HepG2 (cell line): Measurements from ENCODE around the gene FNDC3A. TPM values are rescaled to one million over a fixed set of nuclear protein-coding genes. Genes with fewer than 3 reads are reported as not detected.

ENCODE experiments used
- CEBPG ChIP-seq: IDR thresholded peaks from 2 replicates; pipeline ENCODE4 v1.6.1; 2016
- ELF1 ChIP-seq: sonication (generic); formaldehyde crosslinking; IDR thresholded peaks from 2 replicates; pipeline ENCODE4 v1.4.0; 2020; ENCODE audit warnings: missing genetic modification reagents
- FOSL2 ChIP-seq: sonication (generic); formaldehyde crosslinking; IDR thresholded peaks from 2 replicates; pipeline ENCODE4 v1.4.0; 2020; ENCODE audit warnings: missing genetic modification reagents
- FOXC1 ChIP-seq: sonication (generic); formaldehyde crosslinking; IDR thresholded peaks from 2 replicates; pipeline ENCODE4 v1.8.0; 2022; ENCODE audit warnings: mild to moderate bottlenecking, missing genetic modification reagents, borderline replicate concordance
- FOXP4 ChIP-seq: sonication (generic); formaldehyde crosslinking; IDR thresholded peaks from 2 replicates; pipeline ENCODE4 v1.4.0; 2020; ENCODE audit warnings: missing genetic modification reagents
- KLF16 ChIP-seq, 2 experiments: sonication (generic) in 1 of 2; formaldehyde crosslinking in 1 of 2; IDR thresholded peaks; 2 replicates each; pipeline versions ENCODE4 v1.6.1 to v1.8.0; 2016 to 2023; ENCODE audit warnings: missing genetic modification reagents in 2 of 2, missing compliant biosample characterization in 1 of 2
- KMT2A ChIP-seq: sonication (generic); formaldehyde crosslinking; IDR thresholded peaks from 2 replicates; pipeline ENCODE4 v1.4.0; 2020; ENCODE audit warnings: missing genetic modification reagents
- MAFF ChIP-seq: IDR thresholded peaks from 2 replicates; pipeline ENCODE4 v1.6.1; 2011; ENCODE audit warnings: low read depth, low read length, improper control_type of control experiment
- MIER3 ChIP-seq: IDR thresholded peaks from 2 replicates; pipeline ENCODE4 v1.6.1; 2016; ENCODE audit warnings: missing compliant biosample characterization, borderline replicate concordance
- NCOA2 ChIP-seq: sonication (generic); formaldehyde crosslinking; IDR thresholded peaks from 2 replicates; pipeline ENCODE4 v1.8.0; 2022; ENCODE audit warnings: inconsistent platforms
- NFKB2 ChIP-seq: sonication (generic); formaldehyde crosslinking; IDR thresholded peaks from 2 replicates; pipeline ENCODE4 v1.4.0; 2020; ENCODE audit warnings: missing genetic modification reagents, borderline replicate concordance
- NR2F6 ChIP-seq, 2 experiments: IDR thresholded peaks; 2 replicates each; pipeline ENCODE4 v1.6.1; 2016; ENCODE audit warnings: antibody characterized with exemption in 1 of 2, mild to moderate bottlenecking in 1 of 2
- SMAD3 ChIP-seq: sonication (generic); formaldehyde crosslinking; IDR thresholded peaks from 2 replicates; pipeline ENCODE4 v1.4.0; 2020; ENCODE audit warnings: missing genetic modification reagents
- ZBTB21 ChIP-seq: sonication (generic); formaldehyde crosslinking; IDR thresholded peaks from 2 replicates; pipeline ENCODE4 v1.4.0; 2020; ENCODE audit warnings: missing genetic modification reagents
- ZNF317 ChIP-seq: sonication (generic); formaldehyde crosslinking; IDR thresholded peaks from 2 replicates; pipeline ENCODE4 v1.5.0; 2020; ENCODE audit warnings: mild to moderate bottlenecking, missing genetic modification reagents
- ZNF510 ChIP-seq: sonication (generic); formaldehyde crosslinking; IDR thresholded peaks from 2 replicates; pipeline ENCODE4 v1.4.0; 2020; ENCODE audit warnings: low read depth, mild to moderate bottlenecking, missing genetic modification reagents
- ZNF598 ChIP-seq: sonication (generic); formaldehyde crosslinking; IDR thresholded peaks from 2 replicates; pipeline ENCODE4 v1.5.1; 2020; ENCODE audit warnings: mild to moderate bottlenecking, missing genetic modification reagents, borderline replicate concordance
- polyA plus RNA-seq, 8 experiments: library from polyadenylated mRNA; depleted of rRNA in 3 of 8; stranded (reverse) in 7 of 8; unstranded in 1 of 8; fragments of >200 nt; fragmentation: Illumina TruSeq in 4 of 8; extraction: Trizol in 4 of 8; gene quantifications; 2 replicates each; pipeline versions ENCODE4 v1.2.1 to v1.2.3, GENCODE V29; 2011 to 2016; ENCODE audit warnings: low read depth in 4 of 8, missing spikeins in 1 of 8, mixed read lengths in 1 of 8; ENCODE audit not compliant: insufficient read depth in 1 of 8
- total RNA-seq, 5 experiments: library from RNA; depleted of rRNA; stranded (reverse); fragments of >200 nt; fragmentation: Illumina TruSeq; extraction: Trizol; gene quantifications; 2 replicates each; pipeline ENCODE4 v1.2.3, GENCODE V29; 2016; ENCODE audit warnings: low read depth in 1 of 5
- TF ChIP-seq, protein P1 (sequence below): sonication (generic); formaldehyde crosslinking; IDR thresholded peaks from 2 replicates; pipeline ENCODE4 v1.9.0; 2022; ENCODE audit warnings: low read depth, missing genetic modification reagents
- TF ChIP-seq, protein P2 (sequence below): IDR thresholded peaks from 2 replicates; pipeline ENCODE4 v1.6.1; 2016; ENCODE audit warnings: low read depth, control low read depth
- TF ChIP-seq, protein P3 (sequence below): IDR thresholded peaks from 2 replicates; pipeline ENCODE4 v1.6.1; 2016; ENCODE audit warnings: missing compliant biosample characterization, missing genetic modification reagents, borderline replicate concordance
- TF ChIP-seq, protein P4 (sequence below): IDR thresholded peaks from 2 replicates; pipeline ENCODE4 v1.6.1; 2016; ENCODE audit warnings: mild to moderate bottlenecking, missing biosample characterization, missing genetic modification reagents
- TF ChIP-seq, protein P5 (sequence below): sonication (generic); formaldehyde crosslinking; IDR thresholded peaks from 2 replicates; pipeline ENCODE4 v1.4.0; 2020; ENCODE audit warnings: mild to moderate bottlenecking, missing genetic modification reagents

FNDC3A gene
- total and polyA plus RNA-seq, 2 of the 13 experiments (the other 11 are each of a cell fraction or from before 2014, with no cell fraction given), result 36.7 to 39.3 TPM

GRCh38 chr13:49214917-49215376 lies 239.2 kb downstream of the FNDC3A start (continued):
- TF ChIP-seq, protein P1, sequence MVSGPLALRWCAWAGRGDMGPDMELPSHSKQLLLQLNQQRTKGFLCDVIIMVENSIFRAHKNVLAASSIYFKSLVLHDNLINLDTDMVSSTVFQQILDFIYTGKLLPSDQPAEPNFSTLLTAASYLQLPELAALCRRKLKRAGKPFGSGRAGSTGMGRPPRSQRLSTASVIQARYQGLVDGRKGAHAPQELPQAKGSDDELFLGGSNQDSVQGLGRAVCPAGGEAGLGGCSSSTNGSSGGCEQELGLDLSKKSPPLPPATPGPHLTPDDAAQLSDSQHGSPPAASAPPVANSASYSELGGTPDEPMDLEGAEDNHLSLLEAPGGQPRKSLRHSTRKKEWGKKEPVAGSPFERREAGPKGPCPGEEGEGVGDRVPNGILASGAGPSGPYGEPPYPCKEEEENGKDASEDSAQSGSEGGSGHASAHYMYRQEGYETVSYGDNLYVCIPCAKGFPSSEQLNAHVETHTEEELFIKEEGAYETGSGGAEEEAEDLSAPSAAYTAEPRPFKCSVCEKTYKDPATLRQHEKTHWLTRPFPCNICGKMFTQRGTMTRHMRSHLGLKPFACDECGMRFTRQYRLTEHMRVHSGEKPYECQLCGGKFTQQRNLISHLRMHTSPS, result peak; percentile 64; the same call in 1 of the 2 replicates
- TF ChIP-seq, protein P2, sequence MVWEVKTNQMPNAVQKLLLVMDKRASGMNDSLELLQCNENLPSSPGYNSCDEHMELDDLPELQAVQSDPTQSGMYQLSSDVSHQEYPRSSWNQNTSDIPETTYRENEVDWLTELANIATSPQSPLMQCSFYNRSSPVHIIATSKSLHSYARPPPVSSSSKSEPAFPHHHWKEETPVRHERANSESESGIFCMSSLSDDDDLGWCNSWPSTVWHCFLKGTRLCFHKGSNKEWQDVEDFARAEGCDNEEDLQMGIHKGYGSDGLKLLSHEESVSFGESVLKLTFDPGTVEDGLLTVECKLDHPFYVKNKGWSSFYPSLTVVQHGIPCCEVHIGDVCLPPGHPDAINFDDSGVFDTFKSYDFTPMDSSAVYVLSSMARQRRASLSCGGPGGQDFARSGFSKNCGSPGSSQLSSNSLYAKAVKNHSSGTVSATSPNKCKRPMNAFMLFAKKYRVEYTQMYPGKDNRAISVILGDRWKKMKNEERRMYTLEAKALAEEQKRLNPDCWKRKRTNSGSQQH (CRISPR knock-in tag), result no peak
- TF ChIP-seq, protein P3, sequence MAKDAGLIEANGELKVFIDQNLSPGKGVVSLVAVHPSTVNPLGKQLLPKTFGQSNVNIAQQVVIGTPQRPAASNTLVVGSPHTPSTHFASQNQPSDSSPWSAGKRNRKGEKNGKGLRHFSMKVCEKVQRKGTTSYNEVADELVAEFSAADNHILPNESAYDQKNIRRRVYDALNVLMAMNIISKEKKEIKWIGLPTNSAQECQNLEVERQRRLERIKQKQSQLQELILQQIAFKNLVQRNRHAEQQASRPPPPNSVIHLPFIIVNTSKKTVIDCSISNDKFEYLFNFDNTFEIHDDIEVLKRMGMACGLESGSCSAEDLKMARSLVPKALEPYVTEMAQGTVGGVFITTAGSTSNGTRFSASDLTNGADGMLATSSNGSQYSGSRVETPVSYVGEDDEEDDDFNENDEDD (CRISPR knock-in tag), result peak; percentile 68; the same call in 1 of the 2 replicates
- TF ChIP-seq NR2F6 (IDR thresholded peaks at IDR 0.05) (0 out of 2 replicates have a peak, but pooled peaks have one; percentile 31), NR2F6 (CRISPR knock-in tag; IDR thresholded peaks at IDR 0.05) (peak; percentile 24; the same call in 1 of the 2 replicates), ELF1 (CRISPR knock-in tag) (peak; percentile 85), FOXP4 (CRISPR knock-in tag) (peak; percentile 48; the same call in 1 of the 2 replicates), ZNF510 (CRISPR knock-in tag) (no peak), KMT2A (CRISPR knock-in tag) (0 out of 2 replicates have a peak, but pooled peaks have one; percentile 36), ZNF598 (CRISPR knock-in tag) (0 out of 2 replicates have a peak, but pooled peaks have one; percentile 25), ZBTB21 (CRISPR knock-in tag) (0 out of 2 replicates have a peak, but pooled peaks have one; percentile 32), MAFF (0 out of 2 replicates have a peak, but pooled peaks have one; percentile 6), KLF16 (CRISPR knock-in tag; IDR thresholded peaks at IDR 0.05) (peak in 1 of 2 experiments; percentile 33; a peak in 1 of 4 replicates), MIER3 (CRISPR knock-in tag) (no peak), NFKB2 (peak; percentile 64; the same call in 1 of the 2 replicates), CEBPG (peak; percentile 76), SMAD3 (peak; percentile 46; the same call in 1 of the 2 replicates), NCOA2 (CRISPR knock-in tag) (0 out of 2 replicates have a peak, but pooled peaks have one; percentile 47), FOXC1 (CRISPR knock-in tag) (0 out of 2 replicates have a peak, but pooled peaks have one; percentile 24), ZNF317 (peak; percentile 77; the same call in 1 of the 2 replicates), FOSL2 (0 out of 2 replicates have a peak, but pooled peaks have one; percentile 43)
- TF ChIP-seq, protein P4, sequence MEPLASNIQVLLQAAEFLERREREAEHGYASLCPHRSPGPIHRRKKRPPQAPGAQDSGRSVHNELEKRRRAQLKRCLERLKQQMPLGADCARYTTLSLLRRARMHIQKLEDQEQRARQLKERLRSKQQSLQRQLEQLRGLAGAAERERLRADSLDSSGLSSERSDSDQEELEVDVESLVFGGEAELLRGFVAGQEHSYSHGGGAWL, result peak; percentile 47; the same call in 1 of the 2 replicates
- TF ChIP-seq, protein P5, sequence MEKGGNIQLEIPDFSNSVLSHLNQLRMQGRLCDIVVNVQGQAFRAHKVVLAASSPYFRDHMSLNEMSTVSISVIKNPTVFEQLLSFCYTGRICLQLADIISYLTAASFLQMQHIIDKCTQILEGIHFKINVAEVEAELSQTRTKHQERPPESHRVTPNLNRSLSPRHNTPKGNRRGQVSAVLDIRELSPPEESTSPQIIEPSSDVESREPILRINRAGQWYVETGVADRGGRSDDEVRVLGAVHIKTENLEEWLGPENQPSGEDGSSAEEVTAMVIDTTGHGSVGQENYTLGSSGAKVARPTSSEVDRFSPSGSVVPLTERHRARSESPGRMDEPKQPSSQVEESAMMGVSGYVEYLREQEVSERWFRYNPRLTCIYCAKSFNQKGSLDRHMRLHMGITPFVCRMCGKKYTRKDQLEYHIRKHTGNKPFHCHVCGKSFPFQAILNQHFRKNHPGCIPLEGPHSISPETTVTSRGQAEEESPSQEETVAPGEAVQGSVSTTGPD (CRISPR knock-in tag), result peak; percentile 77; the same call in 1 of the 2 replicates
